ENCODE data around the gene RAB31.

RAB31 gene

DNA sequence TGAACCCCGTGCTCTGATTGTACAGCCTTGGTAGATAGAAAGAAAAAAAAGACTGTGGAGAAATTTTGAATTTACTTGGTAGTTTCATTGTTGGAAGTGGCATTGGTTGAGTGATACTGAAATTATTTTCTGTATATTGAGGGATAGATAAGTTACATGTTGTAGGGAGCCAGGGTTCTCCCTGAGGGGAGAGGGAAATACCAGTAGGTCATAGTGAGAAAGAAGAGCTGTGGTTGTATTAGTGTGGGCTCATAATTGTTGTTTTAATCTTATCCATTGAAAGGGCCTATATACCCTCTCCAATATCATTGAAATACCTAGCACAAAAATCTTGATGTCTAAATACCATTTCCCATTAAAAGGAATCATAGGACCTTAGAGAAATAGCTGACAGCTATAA is 16.9 kb upstream of the RAB31 start:
- in situ Hi-C loops (cut with MboI; ENCODE audit: low sequenced_read_pairs): no loop called here

DNA sequence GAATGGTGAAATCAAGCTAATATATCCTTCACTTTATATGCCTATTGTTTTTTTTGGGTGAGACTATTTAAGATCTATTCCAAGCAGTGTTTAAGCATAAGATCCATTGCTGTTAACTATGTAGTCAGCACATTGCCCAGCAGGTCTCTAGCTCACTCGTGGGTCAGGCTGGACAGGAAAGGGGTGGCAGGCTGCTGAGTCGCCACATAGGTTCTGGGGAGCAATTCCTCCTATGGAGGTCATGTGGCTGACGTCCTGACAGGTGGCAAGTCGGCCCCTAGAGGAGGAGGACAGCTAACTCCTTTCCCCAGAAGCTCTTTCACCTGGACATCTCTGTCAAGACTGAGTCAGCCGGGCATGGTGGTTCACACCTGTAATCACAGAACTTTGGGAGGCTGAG is 13.9 kb upstream of the RAB31 start:
- in situ Hi-C loops (cut with MboI; ENCODE audit: low sequenced_read_pairs): no loop called here

DNA sequence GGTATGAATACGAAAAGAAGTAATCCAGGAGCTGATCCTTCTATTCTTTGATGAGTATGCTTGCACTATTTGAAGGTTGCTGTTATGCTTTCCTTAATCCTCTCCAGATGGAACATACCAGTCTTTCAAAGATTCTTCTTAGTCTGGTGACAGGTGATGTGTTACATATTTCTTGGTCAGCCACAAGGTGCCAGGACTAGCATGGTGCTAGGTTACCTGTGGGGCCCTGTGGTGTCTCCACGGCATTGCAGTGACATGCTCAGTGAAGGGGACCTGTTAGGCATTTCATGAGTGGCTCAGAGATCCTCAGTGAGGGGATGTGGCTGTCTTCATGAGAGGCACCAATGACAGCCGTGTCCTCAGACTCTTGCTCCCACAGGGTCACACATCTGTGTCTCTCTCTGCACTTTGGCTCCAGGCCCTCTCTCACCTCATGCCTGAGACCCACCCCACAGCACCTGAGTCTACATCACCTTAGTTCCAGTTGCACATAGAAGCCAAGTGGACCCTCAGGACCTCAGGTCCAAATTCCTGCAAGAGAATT is 13.1 kb upstream of the RAB31 start:
- in situ Hi-C loops (cut with MboI; ENCODE audit: low sequenced_read_pairs): no loop called here

GRCh38 chr18:9695605-9696004 is 12.5 kb upstream of the RAB31 start:
- in situ Hi-C loops (cut with MboI; ENCODE audit: low sequenced_read_pairs): no loop called here

DNA sequence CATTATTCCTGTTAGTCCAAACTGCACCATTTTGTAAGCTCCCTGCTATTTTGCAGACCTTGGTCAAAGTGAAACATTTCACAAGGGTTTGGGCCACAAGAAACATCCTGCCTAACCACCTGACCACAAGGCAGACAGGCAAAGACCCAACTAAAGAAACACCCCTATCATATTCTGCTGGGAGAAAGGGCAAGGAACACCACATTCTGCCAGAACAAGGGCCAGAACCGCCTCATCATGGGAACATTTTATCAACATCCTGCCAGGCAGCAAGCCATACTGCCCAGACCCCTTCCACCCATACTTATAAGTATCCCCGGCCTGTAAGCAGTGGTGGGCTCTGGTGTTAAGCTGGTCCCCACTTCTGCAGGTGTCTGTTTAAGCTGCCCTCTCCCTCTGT is 12.0 kb upstream of the RAB31 start:
- in situ Hi-C loops (cut with MboI; ENCODE audit: low sequenced_read_pairs): no loop called here

GRCh38 chr18:9696701-9697100 is 11.4 kb upstream of the RAB31 start:
- in situ Hi-C loops (cut with MboI; ENCODE audit: low sequenced_read_pairs): no loop called here

DNA sequence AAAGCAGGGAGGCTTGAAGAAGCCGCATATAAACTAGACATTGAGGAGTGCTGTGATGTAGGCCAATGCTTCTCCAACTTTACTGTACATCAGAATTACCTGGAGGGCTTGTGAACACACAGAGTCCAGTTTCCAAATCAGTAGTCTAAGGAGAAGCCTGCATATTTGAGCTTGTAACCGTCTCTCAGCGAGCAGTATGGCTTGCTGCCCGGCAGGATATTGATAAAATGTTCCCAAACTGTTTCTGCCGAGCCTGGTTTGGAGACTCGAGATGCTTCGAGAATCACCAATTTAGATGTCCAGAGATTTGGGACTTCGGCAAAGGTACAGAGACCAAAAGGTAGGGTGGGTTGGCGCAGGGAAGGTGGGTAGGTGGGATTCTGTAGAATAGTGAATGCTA is 11.0 kb upstream of the RAB31 start:
- in situ Hi-C loops (cut with MboI; ENCODE audit: low sequenced_read_pairs): no loop called here

GRCh38 chr18:9698497-9698896 is 9.6 kb upstream of the RAB31 start:
- in situ Hi-C loops (cut with MboI; ENCODE audit: low sequenced_read_pairs): no loop called here

- in situ Hi-C loops (cut with MboI; ENCODE audit: low sequenced_read_pairs): no loop called here
Observed at GRCh38 chr18:9700261-9700796, 7.8 kb upstream of the RAB31 start.

DNA sequence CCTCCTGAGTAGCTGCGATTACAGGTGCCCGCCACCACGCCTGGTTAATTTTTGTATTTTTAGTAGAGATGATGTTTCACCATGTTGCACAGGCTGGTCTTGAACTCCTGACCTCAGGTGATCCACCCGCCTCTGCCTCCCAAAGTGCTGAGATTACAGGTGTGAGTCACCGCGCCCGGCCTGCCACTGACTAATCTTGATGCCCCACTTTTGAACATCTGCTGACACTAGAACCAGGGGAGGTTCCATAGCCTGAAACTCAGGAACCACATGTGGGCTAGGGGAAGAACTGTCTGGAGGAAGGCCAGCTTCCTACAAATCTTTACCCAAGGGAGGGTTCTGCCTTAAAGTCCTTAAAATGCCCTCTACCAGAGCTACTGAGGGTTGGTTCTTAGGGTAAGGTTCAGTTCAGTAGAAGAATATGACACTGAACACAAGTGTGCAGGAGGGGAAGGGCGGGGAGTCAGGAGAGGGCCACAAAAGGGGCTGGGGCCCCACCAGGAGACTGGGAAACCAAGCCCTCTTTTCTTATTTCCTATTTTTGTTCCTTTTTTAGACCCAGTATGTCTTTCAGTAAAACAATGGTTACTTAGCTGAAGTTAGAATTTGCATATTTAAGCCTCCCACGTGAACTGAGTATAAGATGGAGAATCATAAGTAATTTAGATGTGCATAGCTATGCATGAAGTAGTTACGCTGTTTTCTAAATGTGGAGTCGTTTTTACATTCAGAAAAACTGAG is 6.3 kb upstream of the RAB31 start:
- in situ Hi-C loops (cut with MboI; ENCODE audit: low sequenced_read_pairs): no loop called here

DNA sequence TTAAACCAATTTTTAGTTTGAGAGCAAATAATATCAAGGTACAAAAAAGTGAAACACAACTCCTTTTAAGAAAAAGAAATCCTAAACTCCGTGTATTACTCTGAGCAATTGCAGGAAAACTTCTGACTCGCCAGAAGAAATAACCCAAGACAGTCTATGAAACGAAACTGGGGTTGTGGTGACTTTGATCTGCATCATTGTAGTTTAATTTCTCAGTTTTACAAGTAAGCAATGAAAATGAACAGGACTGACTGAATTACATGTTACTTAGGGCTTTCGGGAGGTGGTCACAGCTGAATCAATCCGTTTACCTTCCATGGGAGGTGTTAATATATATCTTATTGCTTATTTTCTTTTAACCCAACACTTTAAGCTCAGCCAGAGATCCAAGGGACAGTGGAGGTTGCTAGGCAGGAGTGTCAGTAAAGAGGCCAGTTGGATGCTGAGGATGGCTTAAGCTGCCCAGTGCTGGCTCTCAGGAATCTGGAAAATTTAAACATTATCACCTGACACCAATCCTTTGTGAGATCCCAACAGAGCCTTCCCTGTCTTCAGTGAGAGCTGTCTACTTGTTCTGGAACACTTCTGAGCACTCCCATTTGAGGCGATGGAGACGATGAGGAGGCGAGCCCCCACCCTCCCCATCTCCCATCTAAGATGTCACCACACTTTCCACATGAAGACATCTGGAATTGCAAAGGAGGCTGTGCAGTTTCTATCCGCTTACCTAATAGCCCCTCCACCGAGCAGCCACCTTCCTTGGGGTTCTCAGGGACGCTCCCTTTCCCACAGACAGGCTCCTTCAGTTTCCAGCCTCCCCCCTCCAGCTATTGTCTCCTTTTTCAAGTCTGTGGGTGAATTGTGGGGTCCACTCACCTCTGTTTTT is 3.6 kb upstream of the RAB31 start:
- in situ Hi-C loops (cut with MboI; ENCODE audit: low sequenced_read_pairs): no loop called here

DNA sequence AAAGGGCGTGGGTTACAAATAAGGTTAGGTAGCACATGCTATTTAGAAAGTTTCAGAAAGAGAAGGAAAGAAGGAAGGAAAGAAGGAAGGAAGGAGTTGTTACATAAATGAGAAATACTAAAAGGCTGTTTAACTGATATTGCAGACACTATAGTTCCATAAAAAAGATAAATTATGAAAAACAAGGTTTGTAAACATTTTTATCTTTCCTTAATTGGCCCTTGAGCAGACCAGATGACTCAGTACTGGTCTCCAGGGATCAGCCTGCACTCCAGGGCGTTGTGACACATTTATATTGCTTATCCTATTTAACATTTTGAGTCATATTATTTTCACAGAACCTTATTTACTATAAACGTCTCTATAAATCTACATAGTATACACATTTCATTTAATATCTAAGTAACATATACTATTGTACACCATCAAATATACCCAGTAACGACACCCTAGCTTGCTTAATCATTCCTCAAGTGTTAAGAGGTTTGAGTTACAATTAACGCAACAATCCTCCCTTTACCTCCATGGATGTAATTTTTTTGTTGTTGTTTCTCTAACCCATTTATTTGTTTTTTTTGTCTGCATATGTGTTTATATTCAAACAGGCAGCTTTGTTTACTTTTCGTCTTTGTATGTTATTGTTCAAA is 2.8 kb upstream of the RAB31 start:
- in situ Hi-C loops (cut with MboI; ENCODE audit: low sequenced_read_pairs): no loop called here

- in situ Hi-C loops (cut with MboI; ENCODE audit: low sequenced_read_pairs): no loop called here
Observed at GRCh38 chr18:9706081-9706935, 1.8 kb upstream of the RAB31 start.

GRCh38 chr18:9707381-9708056 is 582 bp upstream of the RAB31 start:
- in situ Hi-C loops (cut with MboI; ENCODE audit: low sequenced_read_pairs): no loop called here

- in situ Hi-C loops (cut with MboI; ENCODE audit: low sequenced_read_pairs): no loop called here
Observed at GRCh38 chr18:9708434-9709303, 568 bp downstream of the RAB31 start.

GRCh38 chr18:9709304-9709877 is 1.3 kb downstream of the RAB31 start:
- in situ Hi-C loops (cut with MboI; ENCODE audit: low sequenced_read_pairs): no loop called here

- in situ Hi-C loops (cut with MboI; ENCODE audit: low sequenced_read_pairs): no loop called here
Observed at GRCh38 chr18:9710037-9710436, 1.9 kb downstream of the RAB31 start.

GRCh38 chr18:9711361-9712129 is 3.4 kb downstream of the RAB31 start:
- in situ Hi-C loops (cut with MboI; ENCODE audit: low sequenced_read_pairs): no loop called here
